HG03439 (cell line): ENCODE data around the gene GPR4.

Experiments used
- ATAC-seq: cut with Tn5 transposase; IDR thresholded peaks from one replicate; pipeline ENCODE4 v1.9.1; 2021; ENCODE audit warnings: mild to moderate bottlenecking, moderate library complexity; ENCODE audit not compliant: unreplicated experiment

The GPR4 gene

GRCh38 chr19:45556835-45557234 lies 45.2 kb downstream of the GPR4 start:
- no peak for ATAC-seq

GRCh38 chr19:45554481-45554880 lies 47.5 kb downstream of the GPR4 start:
- no peak for ATAC-seq

- ATAC-seq: no peak
Measured at GRCh38 chr19:45553464-45553863, 48.5 kb downstream of the GPR4 start.

GRCh38 chr19:45547965-45548609 lies 53.9 kb downstream of the GPR4 start:
- no peak for ATAC-seq

- no peak for ATAC-seq
Measured at GRCh38 chr19:45547211-45547770, 54.7 kb downstream of the GPR4 start.

GRCh38 chr19:45542234-45542668 lies 59.8 kb downstream of the GPR4 start:
- no peak for ATAC-seq
